ENCODE measurements around the gene DGAT2L6. TPM values are rescaled to one million over a fixed set of nuclear protein-coding genes. Genes with fewer than 3 reads are reported as not detected.

The DGAT2L6 gene
- total RNA-seq, 2 donors from 2014 or later = not detected

DNA sequence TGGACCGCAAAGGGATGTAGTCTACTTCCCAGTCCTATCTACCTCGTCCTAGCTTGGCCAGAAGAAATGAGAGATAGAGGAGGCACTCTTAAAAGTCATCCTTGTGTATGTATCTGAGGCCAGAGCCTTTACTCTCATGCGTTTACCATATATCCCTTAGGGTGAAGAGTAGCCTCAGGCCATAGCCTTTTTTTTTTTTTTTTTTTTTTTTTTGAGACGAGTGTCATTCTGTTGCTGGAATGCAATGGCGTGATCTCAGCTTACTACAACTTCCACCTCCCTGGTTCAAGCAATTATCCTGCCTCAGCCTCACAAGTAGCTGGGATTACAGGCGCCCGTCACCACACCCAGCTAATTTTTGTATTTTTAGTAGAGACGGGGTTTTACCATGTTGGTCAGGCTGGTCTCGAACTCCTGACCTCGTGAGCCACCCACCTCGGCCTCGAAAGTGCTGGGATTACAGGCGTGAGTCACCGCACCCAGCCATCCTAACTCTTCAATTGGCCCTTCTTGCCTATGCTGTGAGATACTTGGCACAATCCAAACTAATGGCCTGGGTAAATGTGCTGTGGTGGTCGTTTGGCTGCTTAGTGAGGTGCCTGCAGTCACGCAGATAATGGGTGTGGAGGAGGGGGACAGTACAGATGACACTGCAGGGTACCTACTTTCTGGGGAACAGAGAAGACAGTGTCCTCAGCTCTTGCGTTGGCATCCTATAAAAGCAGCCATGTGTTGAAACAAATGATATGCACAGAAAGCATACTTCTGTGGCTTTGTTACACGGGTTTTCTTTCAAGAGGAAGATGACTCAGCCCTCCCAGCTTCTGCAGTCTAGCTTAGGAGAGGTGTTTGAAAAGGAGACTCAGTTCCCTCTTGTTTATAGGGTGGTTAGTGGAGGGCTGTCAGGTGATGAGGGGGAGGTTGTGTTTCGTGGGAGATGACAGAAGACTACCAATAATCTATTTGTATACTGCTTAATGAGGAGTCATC lies 10.4 kb upstream of the DGAT2L6 start:
- Histone ChIP-seq H3K4me1 (peaks cover 0 to 9% of the 10 kb centered on the region in 2 donors), H3K27ac (no peak overlapping the region), H3K27me3 (no peaks in the 10 kb centered on the region), H3K4me3 (no peak overlapping the region), H3K9me3 (no peaks in the 10 kb centered on the region), H3K36me3 (peaks cover 6% of the 10 kb centered on the region)
- TF ChIP-seq CTCF (IDR thresholded peaks at IDR 0.05) = no peak
- DNase-seq (ENCODE audit: low spot score) = no peak

- Histone ChIP-seq H3K27me3 (no peaks in the 10 kb centered on the region), H3K4me3 (no peak overlapping the region), H3K27ac (peak overlapping the region in 1 of 2 donors; percentile 56), H3K4me1 (peaks cover 0 to 9% of the 10 kb centered on the region in 2 donors), H3K9me3 (no peaks in the 10 kb centered on the region), H3K36me3 (peaks cover 6% of the 10 kb centered on the region)
- no peak for DNase-seq (ENCODE audit: low spot score)
- no peak for TF ChIP-seq CTCF (IDR thresholded peaks at IDR 0.05)
Measured at GRCh38 chrX:70168238-70169188, 8.8 kb upstream of the DGAT2L6 start.

GRCh38 chrX:70169281-70169680 lies 8.0 kb upstream of the DGAT2L6 start:
- Histone ChIP-seq H3K9me3 (no peaks in the 10 kb centered on the region), H3K27me3 (no peaks in the 10 kb centered on the region), H3K4me3 (no peak overlapping the region), H3K4me1 (peaks cover 0 to 9% of the 10 kb centered on the region in 2 donors), H3K27ac (no peak overlapping the region), H3K36me3 (peaks cover 6% of the 10 kb centered on the region)
- no peak for DNase-seq (ENCODE audit: low spot score)
- no peak for TF ChIP-seq CTCF (IDR thresholded peaks at IDR 0.05)

GRCh38 chrX:70171624-70172023 lies 5.7 kb upstream of the DGAT2L6 start:
- H3K4me3 ChIP-seq = no peak overlapping the region
- no peak for DNase-seq (ENCODE audit: low spot score)

More at GRCh38 chrX:70171624-70172023, 5.7 kb upstream of the DGAT2L6 start:
- Histone ChIP-seq H3K4me1 (peaks cover 0 to 9% of the 10 kb centered on the region in 2 donors), H3K36me3 (no peaks in the 10 kb centered on the region), H3K27ac (no peak overlapping the region), H3K27me3 (no peaks in the 10 kb centered on the region), H3K9me3 (no peaks in the 10 kb centered on the region)
- no peak for TF ChIP-seq CTCF (IDR thresholded peaks at IDR 0.05)

Data from right atrium auricular region (tissue), 2 donors.